Activated CD4-positive, alpha-beta T cell treated with anti-CD3 and anti-CD28 coated beads for 48 hours (primary cell): ENCODE results near the gene CLDN18.

ENCODE experiments used
- DNase-seq: peaks from one replicate; pipeline ENCODE4 v3.0.0-alpha.2; 2020

CLDN18 gene

GRCh38 chr3:138009476-138010272 lies at the start of gene CLDN18:
TSS of gene CLDN18 (plus strand) at chr3:138010165. CDS start at chr3:138010226, 61 bp downstream.
- DNase-seq, result no peak

GRCh38 chr3:137962251-137962650 lies 47.7 kb upstream of the CLDN18 start:
- DNase-seq, result no peak

GRCh38 chr3:137963463-137963862 lies 46.5 kb upstream of the CLDN18 start:
- DNase-seq, result no peak

GRCh38 chr3:137970914-137971831 lies 38.8 kb upstream of the CLDN18 start:
- peak; percentile 77 for DNase-seq

GRCh38 chr3:137972396-137972795 lies 37.6 kb upstream of the CLDN18 start:
- DNase-seq, result no peak

GRCh38 chr3:137978328-137978727 lies 31.6 kb upstream of the CLDN18 start:
- DNase-seq, result no peak

- DNase-seq, result no peak
Observed at GRCh38 chr3:137987723-137988122, 22.2 kb upstream of the CLDN18 start.

GRCh38 chr3:137988152-137988551 lies 21.8 kb upstream of the CLDN18 start:
- DNase-seq, result peak; percentile 6

GRCh38 chr3:137988982-137989381 lies 21.0 kb upstream of the CLDN18 start:
- DNase-seq, result no peak

GRCh38 chr3:137990427-137990826 lies 19.5 kb upstream of the CLDN18 start:
- DNase-seq, result no peak

GRCh38 chr3:137992592-137992991 lies 17.4 kb upstream of the CLDN18 start:
- DNase-seq, result no peak

- DNase-seq, result no peak
Observed at GRCh38 chr3:137998121-137999042, 11.6 kb upstream of the CLDN18 start.

GRCh38 chr3:138003069-138003468 lies 6.9 kb upstream of the CLDN18 start:
- no peak for DNase-seq

- no peak for DNase-seq
Observed at GRCh38 chr3:138005627-138006026, 4.3 kb upstream of the CLDN18 start.

GRCh38 chr3:138007898-138008297 lies 2.1 kb upstream of the CLDN18 start:
- no peak for DNase-seq

GRCh38 chr3:138010273-138010590 lies 267 bp downstream of the CLDN18 start:
- no peak for DNase-seq

GRCh38 chr3:138011722-138012121 lies 1.8 kb downstream of the CLDN18 start:
- no peak for DNase-seq

- no peak for DNase-seq
Observed at GRCh38 chr3:138012526-138012925, 2.6 kb downstream of the CLDN18 start.

GRCh38 chr3:138016065-138016464 lies 6.1 kb downstream of the CLDN18 start:
- DNase-seq, result no peak

GRCh38 chr3:138019281-138020069 lies 9.5 kb downstream of the CLDN18 start:
- no peak for DNase-seq

GRCh38 chr3:138023754-138024153 lies 13.8 kb downstream of the CLDN18 start:
- DNase-seq, result no peak

- DNase-seq, result no peak
Observed at GRCh38 chr3:138025553-138025952, 15.6 kb downstream of the CLDN18 start.
